ENCODE results near the gene FCHO1.

Gene FCHO1

GRCh38 chr19:17806945-17807344 is 55.7 kb downstream of the FCHO1 start:
- no peak for DNase-seq
- Mint-ChIP-seq H3K4me1 (ENCODE audit: low read depth) (peaks cover 24% of the 10 kb centered on the region), H3K4me3 (no peak overlapping the region), H3K9me3 (no peaks in the 10 kb centered on the region), H3K27me3 (no peaks in the 10 kb centered on the region), H3K36me3 (ENCODE audit: low read depth) (no peaks in the 10 kb centered on the region), H3K27ac (no peak overlapping the region)

GRCh38 chr19:17807731-17808316 is 56.5 kb downstream of the FCHO1 start:
- peaks cover 20% of the 10 kb centered on the region for H3K4me1 Mint-ChIP-seq (ENCODE audit: low read depth)
- peak overlapping the region; percentile 52 for H3K4me3 Mint-ChIP-seq
- no peaks in the 10 kb centered on the region for H3K27me3 Mint-ChIP-seq
- H3K36me3 Mint-ChIP-seq (ENCODE audit: low read depth): no peaks in the 10 kb centered on the region
- no peaks in the 10 kb centered on the region for H3K9me3 Mint-ChIP-seq
- peak; percentile 54 for DNase-seq
- H3K27ac Mint-ChIP-seq: no peak overlapping the region

GRCh38 chr19:17811103-17811502 is 59.8 kb downstream of the FCHO1 start:
- Mint-ChIP-seq H3K9me3 (no peaks in the 10 kb centered on the region), H3K36me3 (ENCODE audit: low read depth) (peaks cover under 1% of the 10 kb centered on the region), H3K4me1 (ENCODE audit: low read depth) (peaks cover 9% of the 10 kb centered on the region), H3K27me3 (no peaks in the 10 kb centered on the region), H3K4me3 (no peak overlapping the region), H3K27ac (no peak overlapping the region)
- DNase-seq: no peak

- Mint-ChIP-seq H3K27me3 (no peaks in the 10 kb centered on the region), H3K36me3 (ENCODE audit: low read depth) (peaks cover 5% of the 10 kb centered on the region), H3K4me3 (no peak overlapping the region), H3K27ac (no peak overlapping the region), H3K4me1 (ENCODE audit: low read depth) (peaks cover 9% of the 10 kb centered on the region), H3K9me3 (no peaks in the 10 kb centered on the region)
- DNase-seq: no peak
Measured at GRCh38 chr19:17811681-17812080, 60.4 kb downstream of the FCHO1 start.

- H3K36me3 Mint-ChIP-seq (ENCODE audit: low read depth): peaks cover 5% of the 10 kb centered on the region
- H3K9me3 Mint-ChIP-seq: no peaks in the 10 kb centered on the region
- no peaks in the 10 kb centered on the region for H3K27me3 Mint-ChIP-seq
- H3K4me3 Mint-ChIP-seq: no peak overlapping the region
- no peak for DNase-seq
- no peak overlapping the region for H3K27ac Mint-ChIP-seq
- H3K4me1 Mint-ChIP-seq (ENCODE audit: low read depth): peaks cover 9% of the 10 kb centered on the region
Measured at GRCh38 chr19:17812099-17812498, 60.8 kb downstream of the FCHO1 start.

GRCh38 chr19:17817668-17818363 is 66.5 kb downstream of the FCHO1 start:
- Mint-ChIP-seq H3K4me1 (ENCODE audit: low read depth) (no peaks in the 10 kb centered on the region), H3K27me3 (no peaks in the 10 kb centered on the region), H3K4me3 (no peak overlapping the region), H3K27ac (no peak overlapping the region), H3K9me3 (no peaks in the 10 kb centered on the region), H3K36me3 (ENCODE audit: low read depth) (peaks cover 5% of the 10 kb centered on the region)
- no peak for DNase-seq

GRCh38 chr19:17821190-17821589 is 69.9 kb downstream of the FCHO1 start, which contains the start of gene INSL3:
Gene INSL3, minus strand, starts transcription at chr19:17821519. Its CDS starts 13 bp downstream, at chr19:17821506.
- Mint-ChIP-seq H3K27me3 (no peaks in the 10 kb centered on the region), H3K4me1 (ENCODE audit: low read depth) (no peaks in the 10 kb centered on the region), H3K36me3 (ENCODE audit: low read depth) (peaks cover 25% of the 10 kb centered on the region), H3K9me3 (no peaks in the 10 kb centered on the region), H3K27ac (no peak within 1 kb of the TSS), H3K4me3 (no peak within 1 kb of the TSS)
- DNase-seq: no peak

GRCh38 chr19:17824339-17824738 is 73.1 kb downstream of the FCHO1 start:
- peaks cover 48% of the 10 kb centered on the region for H3K36me3 Mint-ChIP-seq (ENCODE audit: low read depth)
- H3K4me1 Mint-ChIP-seq (ENCODE audit: low read depth): no peaks in the 10 kb centered on the region
- H3K9me3 Mint-ChIP-seq: no peaks in the 10 kb centered on the region
- H3K27me3 Mint-ChIP-seq: no peaks in the 10 kb centered on the region
- no peak overlapping the region for H3K4me3 Mint-ChIP-seq
- no peak for DNase-seq
- H3K27ac Mint-ChIP-seq: peak overlapping the region; percentile 64

GRCh38 chr19:17826508-17827056 is 75.3 kb downstream of the FCHO1 start:
- no peaks in the 10 kb centered on the region for H3K4me1 Mint-ChIP-seq (ENCODE audit: low read depth)
- DNase-seq: no peak
- no peak overlapping the region for H3K27ac Mint-ChIP-seq
- no peaks in the 10 kb centered on the region for H3K9me3 Mint-ChIP-seq
- H3K36me3 Mint-ChIP-seq (ENCODE audit: low read depth): peaks cover 67% of the 10 kb centered on the region
- H3K4me3 Mint-ChIP-seq: no peak overlapping the region
- no peaks in the 10 kb centered on the region for H3K27me3 Mint-ChIP-seq

GRCh38 chr19:17829855-17830566 is 78.7 kb downstream of the FCHO1 start:
- Mint-ChIP-seq H3K36me3 (ENCODE audit: low read depth) (peaks cover 85% of the 10 kb centered on the region), H3K4me1 (ENCODE audit: low read depth) (no peaks in the 10 kb centered on the region), H3K4me3 (no peak overlapping the region), H3K27me3 (no peaks in the 10 kb centered on the region), H3K27ac (peak overlapping the region; percentile 57), H3K9me3 (peaks cover 2% of the 10 kb centered on the region)
- DNase-seq: no peak

GRCh38 chr19:17830567-17831418 is 79.5 kb downstream of the FCHO1 start:
- H3K36me3 Mint-ChIP-seq (ENCODE audit: low read depth): peaks cover 86% of the 10 kb centered on the region
- no peak overlapping the region for H3K4me3 Mint-ChIP-seq
- DNase-seq: peak; percentile 72
- peaks cover 5% of the 10 kb centered on the region for H3K4me1 Mint-ChIP-seq (ENCODE audit: low read depth)
- peaks cover 2% of the 10 kb centered on the region for H3K9me3 Mint-ChIP-seq
- no peaks in the 10 kb centered on the region for H3K27me3 Mint-ChIP-seq
- peak overlapping the region; percentile 57 for H3K27ac Mint-ChIP-seq

- Mint-ChIP-seq H3K4me1 (ENCODE audit: low read depth) (peaks cover 6% of the 10 kb centered on the region), H3K27ac (peak overlapping the region; percentile 30), H3K36me3 (ENCODE audit: low read depth) (peaks cover 88% of the 10 kb centered on the region), H3K4me3 (no peak overlapping the region), H3K9me3 (peaks cover 2% of the 10 kb centered on the region), H3K27me3 (no peaks in the 10 kb centered on the region)
- DNase-seq: no peak
Measured at GRCh38 chr19:17831419-17831888, 80.2 kb downstream of the FCHO1 start.

GRCh38 chr19:17832443-17833208 is 81.3 kb downstream of the FCHO1 start:
- Mint-ChIP-seq H3K4me3 (no peak overlapping the region), H3K27ac (peak overlapping the region; percentile 14), H3K36me3 (ENCODE audit: low read depth) (peaks cover 90% of the 10 kb centered on the region), H3K9me3 (peaks cover 2% of the 10 kb centered on the region), H3K27me3 (no peaks in the 10 kb centered on the region), H3K4me1 (ENCODE audit: low read depth) (peaks cover 10% of the 10 kb centered on the region)
- no peak for DNase-seq
